GM23338 (cell line): ENCODE data around the gene PCSK1. TPM values are rescaled to one million over a fixed set of nuclear protein-coding genes. Genes with fewer than 3 reads are reported as not detected.
"Not testable (repeated sequence)": the region's sequence is repeated elsewhere in the genome, so short reads cannot be mapped to it uniquely, and the experiment has no call there.

Experiments used
- ATAC-seq: fragments of 200-7000 bp; cut with Tn5 transposase; 3 replicates; pipeline ENCODE4 v1.9.1; 2020
- DNase-seq: peaks from one replicate; pipeline ENCODE4 v3.0.0-alpha.2; 2015; ENCODE audit warnings: low spot score
- H2AFZ ChIP-seq: fragments of 200-600 bp; sonication (generic); 2 replicates; pipeline ENCODE4 v1.8.0; 2016; ENCODE audit warnings: antibody characterized with exemption, mild to moderate bottlenecking, moderate library complexity
- H3F3A ChIP-seq: fragments of 200-600 bp; sonication (generic); replicated peaks from 2 replicates; pipeline ENCODE4 v1.8.0; 2017; ENCODE audit warnings: antibody characterized with exemption, mixed run types, low read depth
- H3K27ac ChIP-seq: fragments of 200-600 bp; sonication (generic); 2 replicates; pipeline ENCODE4 v1.6.1; 2016; ENCODE audit warnings: low read depth
- H3K27me3 ChIP-seq: fragments of 200-600 bp; sonication (generic); 2 replicates; pipeline ENCODE4 v1.8.0; 2016; ENCODE audit warnings: mild to moderate bottlenecking, mixed run types, moderate library complexity; ENCODE audit not compliant: insufficient read depth
- H3K36me3 ChIP-seq: fragments of 200-600 bp; sonication (generic); 2 replicates; pipeline ENCODE4 v1.8.0; 2016; ENCODE audit warnings: mild to moderate bottlenecking; ENCODE audit not compliant: insufficient read depth
- H3K4me1 ChIP-seq: fragments of 200-600 bp; sonication (generic); 2 replicates; pipeline ENCODE4 v1.8.0; 2016; ENCODE audit warnings: mild to moderate bottlenecking, moderate library complexity; ENCODE audit not compliant: insufficient read depth
- H3K4me2 ChIP-seq: fragments of 200-600 bp; sonication (generic); 2 replicates; pipeline ENCODE4 v1.7.1; 2017; ENCODE audit warnings: mixed run types
- H3K4me3 ChIP-seq: fragments of 200-600 bp; sonication (generic); 2 replicates; pipeline ENCODE4 v1.6.1; 2016; ENCODE audit warnings: mixed run types
- H3K79me2 ChIP-seq: fragments of 200-600 bp; sonication (generic); replicated peaks from 2 replicates; pipeline ENCODE4 v1.8.0; 2017; ENCODE audit warnings: mild to moderate bottlenecking; ENCODE audit not compliant: insufficient read depth
- H3K9me2 ChIP-seq: fragments of 200-600 bp; sonication (generic); 2 replicates; pipeline ENCODE4 v1.8.0; 2017; ENCODE audit not compliant: insufficient read depth
- H4K20me1 ChIP-seq: fragments of 200-600 bp; sonication (generic); replicated peaks from 2 replicates; pipeline ENCODE4 v1.8.0; 2017; ENCODE audit warnings: mild to moderate bottlenecking; ENCODE audit not compliant: insufficient read depth
- H3K27ac Mint-ChIP-seq: 2 replicates; pipeline ENCODE4 v1.8.0; 2020; ENCODE audit warnings: inconsistent platforms, mild to moderate bottlenecking, moderate library complexity, mixed read lengths
- H3K27me3 Mint-ChIP-seq: 3 replicates; pipeline ENCODE4 v1.8.0; 2022; ENCODE audit warnings: low read depth, mild to moderate bottlenecking, moderate library complexity, mixed read lengths, inconsistent platforms; ENCODE audit not compliant: insufficient read depth, poor library complexity
- H3K36me3 Mint-ChIP-seq: 3 replicates; pipeline ENCODE4 v1.8.0; 2021; ENCODE audit warnings: low read depth, mild to moderate bottlenecking, inconsistent platforms, moderate library complexity, mixed read lengths
- H3K4me1 Mint-ChIP-seq: 3 replicates; pipeline ENCODE4 v1.8.0; 2020; ENCODE audit warnings: mild to moderate bottlenecking, inconsistent platforms, mixed read lengths
- H3K4me3 Mint-ChIP-seq: 3 replicates; pipeline ENCODE4 v1.8.0; 2021; ENCODE audit warnings: moderate library complexity, mild to moderate bottlenecking, inconsistent platforms, mixed read lengths
- H3K9me3 Mint-ChIP-seq: 3 replicates; pipeline ENCODE4 v1.8.0; 2020; ENCODE audit warnings: moderate library complexity, mild to moderate bottlenecking, inconsistent platforms, mixed read lengths
- CREB1 ChIP-seq: fragments of 250-450 bp; sonication (Bioruptor Pico); IDR thresholded peaks from 2 replicates; pipeline ENCODE4 v1.5.0; 2020; ENCODE audit warnings: low read depth, mild to moderate bottlenecking, moderate library complexity
- EZH2 ChIP-seq: fragments of 200-600 bp; sonication (generic); IDR thresholded peaks from one replicate; pipeline ENCODE4 v1.8.0; 2017; ENCODE audit warnings: antibody characterized with exemption, mild to moderate bottlenecking, low read depth; ENCODE audit not compliant: unreplicated experiment
- EZH2phosphoT487 ChIP-seq: fragments of 200-600 bp; sonication (generic); IDR thresholded peaks from one replicate; pipeline ENCODE4 v1.8.1; 2018; ENCODE audit warnings: antibody characterized with exemption; ENCODE audit not compliant: unreplicated experiment
- JUNB ChIP-seq: IDR thresholded peaks from one replicate; pipeline ENCODE4 v1.6.1; 2016; ENCODE audit warnings: antibody characterized with exemption; ENCODE audit not compliant: unreplicated experiment
- ZNF114 ChIP-seq: fragments of 250-450 bp; sonication (Bioruptor Pico); IDR thresholded peaks from 2 replicates; pipeline ENCODE4 v1.5.0; 2020; ENCODE audit warnings: mild to moderate bottlenecking, moderate library complexity
- ZNF462 ChIP-seq: fragments of 250-450 bp; sonication (Bioruptor Pico); IDR thresholded peaks from 2 replicates; pipeline ENCODE4 v1.5.0; 2020; ENCODE audit warnings: mild to moderate bottlenecking, moderate library complexity
- polyA plus RNA-seq: library from polyadenylated mRNA; unstranded; fragments of >200 nt; fragmentation: Nextera tagmentation; extraction: Ambion mirVana; gene quantifications from 2 replicates; pipeline ENCODE4 v1.2.1, GENCODE V29; 2016
- total RNA-seq: library from RNA; depleted of rRNA; stranded (reverse); fragments of >200 nt; shearing (Covaris generic); gene quantifications from 2 replicates; pipeline ENCODE4 v1.2.3, GENCODE V29; 2014
- TF ChIP-seq, protein P1 (sequence below), 2 experiments: fragments of 200-600 bp in 1 of 2; sonication (generic) in 1 of 2; conservative IDR thresholded peaks; 2 replicates each; pipeline versions ENCODE4 v1.5.1 to v1.6.1; 2016 to 2017; ENCODE audit warnings: antibody characterized with exemption in 2 of 2, low read depth in 2 of 2, mild to moderate bottlenecking in 2 of 2, moderate library complexity in 1 of 2

Gene PCSK1
- total and polyA plus RNA-seq, 2 experiments from 2014 or later: 2.3 to 2.7 TPM

GRCh38 chr5:96395295-96395694 lies 37.8 kb downstream of the PCSK1 start:
- H3K27me3 ChIP-seq, H3K27me3 Mint-ChIP-seq, H3K4me1 Mint-ChIP-seq, H2AFZ ChIP-seq, H3K4me3 ChIP-seq, H3K27ac Mint-ChIP-seq, H3K27ac ChIP-seq, ATAC-seq, DNase-seq, H3F3A ChIP-seq, H3K4me1 ChIP-seq, H3K9me3 Mint-ChIP-seq, H3K36me3 Mint-ChIP-seq, H4K20me1 ChIP-seq, H3K79me2 ChIP-seq, H3K4me2 ChIP-seq, H3K4me3 Mint-ChIP-seq, H3K36me3 ChIP-seq, H3K9me2 ChIP-seq: not testable (repeated sequence)

- TF ChIP-seq ZNF114 (CRISPR knock-in tag) (no peak), JUNB (no peak)
- no peak overlapping the region for H3K27ac ChIP-seq
- H3K4me3 ChIP-seq: no peak overlapping the region
- DNase-seq (no peak), ATAC-seq (no peak)
- H3K4me3 Mint-ChIP-seq: no peak overlapping the region
- no peaks in the 10 kb centered on the region for H3K79me2 ChIP-seq
- no peaks in the 10 kb centered on the region for H3K27me3 ChIP-seq
- H3K4me1 Mint-ChIP-seq: no peaks in the 10 kb centered on the region
- no peaks in the 10 kb centered on the region for H3K4me1 ChIP-seq
- no peaks in the 10 kb centered on the region for H3K9me2 ChIP-seq
- no peaks in the 10 kb centered on the region for H3K27me3 Mint-ChIP-seq
- no peak overlapping the region for H3K27ac Mint-ChIP-seq
- H3F3A ChIP-seq: no peaks in the 10 kb centered on the region
- no peaks in the 10 kb centered on the region for H3K9me3 Mint-ChIP-seq
- H3K36me3 Mint-ChIP-seq: no peaks in the 10 kb centered on the region
- no peak overlapping the region for H3K4me2 ChIP-seq
- H4K20me1 ChIP-seq: no peaks in the 10 kb centered on the region
- no peak overlapping the region for H2AFZ ChIP-seq
- H3K36me3 ChIP-seq: no peaks in the 10 kb centered on the region
These were observed 41.1 kb downstream of the PCSK1 start for GRCh38 chr5:96391921-96392320.

- Mint-ChIP-seq H3K9me3 (no peaks in the 10 kb centered on the region), H3K27me3 (no peaks in the 10 kb centered on the region), H3K4me3 (no peak overlapping the region), H3K27ac (no peak overlapping the region), H3K4me1 (peaks cover 19% of the 10 kb centered on the region), H3K36me3 (no peaks in the 10 kb centered on the region)
- Histone ChIP-seq H4K20me1 (no peaks in the 10 kb centered on the region), H3K79me2 (no peaks in the 10 kb centered on the region), H3K36me3 (no peaks in the 10 kb centered on the region), H3K9me2 (peaks cover 3% of the 10 kb centered on the region; the same call in 1 of the 2 replicates), H3K27me3 (no peaks in the 10 kb centered on the region), H3F3A (no peaks in the 10 kb centered on the region), H3K4me1 (peaks cover 16% of the 10 kb centered on the region), H3K27ac (no peak overlapping the region), H3K4me3 (no peak overlapping the region), H3K4me2 (no peak overlapping the region), H2AFZ (no peak overlapping the region)
- ATAC-seq: no peak
- no peak for DNase-seq
- TF ChIP-seq EZH2phosphoT487 (no peak), CREB1 (CRISPR knock-in tag) (no peak), ZNF114 (CRISPR knock-in tag) (no peak), EZH2 (no peak), ZNF462 (no peak), JUNB (no peak)
- TF ChIP-seq, protein P1, sequence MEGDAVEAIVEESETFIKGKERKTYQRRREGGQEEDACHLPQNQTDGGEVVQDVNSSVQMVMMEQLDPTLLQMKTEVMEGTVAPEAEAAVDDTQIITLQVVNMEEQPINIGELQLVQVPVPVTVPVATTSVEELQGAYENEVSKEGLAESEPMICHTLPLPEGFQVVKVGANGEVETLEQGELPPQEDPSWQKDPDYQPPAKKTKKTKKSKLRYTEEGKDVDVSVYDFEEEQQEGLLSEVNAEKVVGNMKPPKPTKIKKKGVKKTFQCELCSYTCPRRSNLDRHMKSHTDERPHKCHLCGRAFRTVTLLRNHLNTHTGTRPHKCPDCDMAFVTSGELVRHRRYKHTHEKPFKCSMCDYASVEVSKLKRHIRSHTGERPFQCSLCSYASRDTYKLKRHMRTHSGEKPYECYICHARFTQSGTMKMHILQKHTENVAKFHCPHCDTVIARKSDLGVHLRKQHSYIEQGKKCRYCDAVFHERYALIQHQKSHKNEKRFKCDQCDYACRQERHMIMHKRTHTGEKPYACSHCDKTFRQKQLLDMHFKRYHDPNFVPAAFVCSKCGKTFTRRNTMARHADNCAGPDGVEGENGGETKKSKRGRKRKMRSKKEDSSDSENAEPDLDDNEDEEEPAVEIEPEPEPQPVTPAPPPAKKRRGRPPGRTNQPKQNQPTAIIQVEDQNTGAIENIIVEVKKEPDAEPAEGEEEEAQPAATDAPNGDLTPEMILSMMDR (conservative IDR thresholded peaks at IDR 0.05; ENCODE audit: low read depth in 2 of 2): no peak
These were observed 44.9 kb downstream of the PCSK1 start for GRCh38 chr5:96388176-96388575.
